ENCODE results near the gene SMG6.
"Not testable (repeated sequence)": the region's sequence is repeated elsewhere in the genome, so short reads cannot be mapped to it uniquely, and the experiment has no call there.

The SMG6 gene

GRCh38 chr17:2303204-2304188, at the start of gene SMG6, which contains the start of gene SRR:
Gene SMG6, minus strand, starts transcription at chr17:2303785. Its CDS starts 65 bp downstream, at chr17:2303720.
Gene SRR, plus strand, starts transcription at chr17:2303950. Its CDS starts 11,611 bp downstream, at chr17:2315561.
- DNase-seq, result peak; percentile 91

- no peak for DNase-seq
Measured at GRCh38 chr17:2351269-2351668, 47.7 kb upstream of the SMG6 start.

- DNase-seq, result no peak
Measured at GRCh38 chr17:2347805-2348685, 44.5 kb upstream of the SMG6 start.

- DNase-seq, result no peak
Measured at GRCh38 chr17:2346475-2346874, 42.9 kb upstream of the SMG6 start.

- no peak for DNase-seq
Measured at GRCh38 chr17:2344528-2344927, 40.9 kb upstream of the SMG6 start.

GRCh38 chr17:2343421-2343820, 39.8 kb upstream of the SMG6 start:
- peak; percentile 16 for DNase-seq

GRCh38 chr17:2338315-2338657, 34.7 kb upstream of the SMG6 start:
- DNase-seq, result no peak

GRCh38 chr17:2337544-2338314, 34.1 kb upstream of the SMG6 start:
- peak; percentile 49 for DNase-seq

GRCh38 chr17:2336852-2337543, 33.4 kb upstream of the SMG6 start, which contains the start of gene SGSM2:
Gene SGSM2, plus strand, starts transcription at chr17:2337501. Its CDS starts 188 bp downstream, at chr17:2337689.
- DNase-seq, result peak; percentile 47

- DNase-seq, result peak; percentile 91
Measured at GRCh38 chr17:2336215-2336851, 32.7 kb upstream of the SMG6 start, which contains the start of gene TSR1. Gene TSR1, minus strand, starts transcription at chr17:2336457. Its CDS starts 30 bp downstream, at chr17:2336427.

- no peak for DNase-seq
Measured at GRCh38 chr17:2335726-2336214, 32.2 kb upstream of the SMG6 start.

GRCh38 chr17:2331303-2331702, 27.7 kb upstream of the SMG6 start:
- no peak for DNase-seq

- no peak for DNase-seq
Measured at GRCh38 chr17:2323629-2324314, 20.2 kb upstream of the SMG6 start.

GRCh38 chr17:2321399-2321798, 17.8 kb upstream of the SMG6 start:
- no peak for DNase-seq

- DNase-seq, result no peak
Measured at GRCh38 chr17:2319051-2319450, 15.5 kb upstream of the SMG6 start.

- DNase-seq, result no peak
Measured at GRCh38 chr17:2317796-2318195, 14.2 kb upstream of the SMG6 start.

- DNase-seq, result not testable (repeated sequence)
Measured at GRCh38 chr17:2316916-2317205, 13.3 kb upstream of the SMG6 start.

GRCh38 chr17:2312736-2313135, 9.2 kb upstream of the SMG6 start:
- DNase-seq, result no peak

- DNase-seq, result peak; percentile 3
Measured at GRCh38 chr17:2309338-2310154, 6.0 kb upstream of the SMG6 start.

- no peak for DNase-seq
Measured at GRCh38 chr17:2304931-2305330, 1.3 kb upstream of the SMG6 start.

Measured in RPMI8226 (cell line).